Lung (tissue), 12 donors: ENCODE data around the gene TWNK. TPM values are rescaled to one million over a fixed set of nuclear protein-coding genes. Genes with fewer than 3 reads are reported as not detected.

ENCODE experiments used
- ATAC-seq: fragments of 200-7000 bp; cut with Tn5 transposase; one replicate; pipeline ENCODE4 v1.9.1; 2020; ENCODE audit warnings: moderate number of reproducible peaks; ENCODE audit not compliant: insufficient read depth, low FRiP score
- DNase-seq, 3 donors: peaks; one replicate each; pipeline ENCODE4 v3.0.0-alpha.2; 2013 to 2017
- H3K27ac ChIP-seq, 2 donors: one replicate each; pipeline ENCODE4 v1.5.1; 2013; ENCODE audit warnings: mild to moderate bottlenecking in 2 of 2, moderate library complexity in 2 of 2, control low read depth in 1 of 2, inconsistent platforms in 1 of 2, low read depth in 1 of 2, low read length in 1 of 2
- H3K27me3 ChIP-seq, 3 donors: one replicate each; pipeline ENCODE4 v1.5.1; 2013; ENCODE audit warnings: low read length in 2 of 3; ENCODE audit not compliant: control insufficient read depth in 3 of 3, insufficient read depth in 3 of 3
- H3K36me3 ChIP-seq, 4 donors: one replicate each; pipeline ENCODE4 v1.5.1; 2013; ENCODE audit warnings: low read length in 4 of 4, mild to moderate bottlenecking in 1 of 4, moderate library complexity in 1 of 4; ENCODE audit not compliant: control insufficient read depth in 4 of 4, insufficient read depth in 4 of 4
- H3K4me1 ChIP-seq, 5 donors: one replicate each; pipeline ENCODE4 v1.5.1; 2013; ENCODE audit warnings: low read length in 5 of 5, mild to moderate bottlenecking in 2 of 5, moderate library complexity in 1 of 5; ENCODE audit not compliant: control insufficient read depth in 5 of 5, insufficient read depth in 5 of 5
- H3K4me3 ChIP-seq: one replicate; pipeline ENCODE4 v1.5.1; 2013; ENCODE audit warnings: mild to moderate bottlenecking, control low read depth, moderate library complexity
- H3K9ac ChIP-seq, 2 donors: one replicate each; pipeline ENCODE4 v1.5.1; 2013; ENCODE audit warnings: low read length in 2 of 2, control low read depth in 1 of 2; ENCODE audit not compliant: insufficient read depth in 1 of 2
- H3K9me3 ChIP-seq, 4 donors: one replicate each; pipeline ENCODE4 v1.5.1; 2013; ENCODE audit warnings: low read length in 3 of 4, mild to moderate bottlenecking in 1 of 4, moderate library complexity in 1 of 4; ENCODE audit not compliant: control insufficient read depth in 4 of 4, insufficient read depth in 3 of 4
- WGBS, 2 donors: extraction: QIAGEN DNeasy Blood & Tissue Kit; methylation state at CpG; one replicate each; pipeline ENCODE4 v1.1.7; 2013; 5-methylcytosine and 5-hydroxymethylcytosine counted together
- polyA plus RNA-seq, 2 donors: library from polyadenylated mRNA; stranded (reverse); fragments of 200-250 nt; gene quantifications; one replicate each; pipeline ENCODE4 v1.2.1, GENCODE V29; 2013
- total RNA-seq, 2 donors: library from RNA; depleted of rRNA in 1 of 2; stranded (reverse); fragments of >200 nt in 1 of 2; gene quantifications; one replicate each; pipeline ENCODE4 v1.2.1, GENCODE V29; 2014 to 2021
- TF ChIP-seq, protein P1 (sequence below): IDR thresholded peaks from 2 replicates; pipeline ENCODE4 v1.5.1; 2012; ENCODE audit warnings: mild to moderate bottlenecking; ENCODE audit errors: control extremely low read depth, extremely low read depth
- donor health status: control.
- donor health status: control.
- donor health status: Bipolar disorder and iron deficiency.
- donor health status: healthy.
- donor health status: DM: yes; HTN: yes; CAD: no.

The TWNK gene
- total and polyA plus RNA-seq, 4 donors = 3.9 to 8.3 (median 5.6) TPM

DNA sequence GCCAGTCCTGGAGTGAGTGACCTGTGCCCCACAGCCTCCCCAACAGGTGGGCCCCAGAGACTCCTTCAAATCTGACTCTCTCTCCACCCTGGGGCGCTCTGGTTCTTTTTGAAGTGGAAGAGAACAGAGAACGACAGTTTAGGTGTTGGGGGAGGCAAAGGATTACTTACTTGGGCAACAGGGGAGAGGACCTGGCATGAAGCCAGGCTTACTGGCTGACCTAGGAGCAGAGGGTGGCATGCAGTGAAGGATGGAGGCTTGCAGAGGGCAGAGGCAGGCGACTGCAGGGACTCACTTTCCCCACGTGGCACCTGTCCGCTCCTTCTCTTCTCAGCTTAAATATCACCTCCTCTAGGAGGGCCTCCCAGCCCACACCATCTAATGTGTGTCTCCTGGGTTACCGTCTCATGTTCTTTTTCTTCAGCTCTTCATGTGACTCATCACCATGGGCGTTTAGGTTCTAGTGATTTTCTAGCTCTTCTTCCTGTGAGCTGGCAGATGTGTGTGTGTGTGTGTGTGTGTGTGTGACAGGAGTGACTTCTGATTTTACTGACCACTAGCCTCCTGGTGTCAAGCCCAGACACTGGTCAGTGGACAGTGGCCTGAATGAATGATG is 27.7 kb downstream of the TWNK start:
- no peak overlapping the region for H3K9ac ChIP-seq
- H3K27ac ChIP-seq = no peak overlapping the region
- H3K36me3 ChIP-seq = no peaks in the 10 kb centered on the region
- H3K27me3 ChIP-seq = peaks cover 2 to 14% (median 7%) of the 10 kb centered on the region in 3 donors
- ATAC-seq (no peak), DNase-seq (no peak)
- peaks cover 0 to 17% (median 9%) of the 10 kb centered on the region in 5 donors for H3K4me1 ChIP-seq
- TF ChIP-seq, protein P1, sequence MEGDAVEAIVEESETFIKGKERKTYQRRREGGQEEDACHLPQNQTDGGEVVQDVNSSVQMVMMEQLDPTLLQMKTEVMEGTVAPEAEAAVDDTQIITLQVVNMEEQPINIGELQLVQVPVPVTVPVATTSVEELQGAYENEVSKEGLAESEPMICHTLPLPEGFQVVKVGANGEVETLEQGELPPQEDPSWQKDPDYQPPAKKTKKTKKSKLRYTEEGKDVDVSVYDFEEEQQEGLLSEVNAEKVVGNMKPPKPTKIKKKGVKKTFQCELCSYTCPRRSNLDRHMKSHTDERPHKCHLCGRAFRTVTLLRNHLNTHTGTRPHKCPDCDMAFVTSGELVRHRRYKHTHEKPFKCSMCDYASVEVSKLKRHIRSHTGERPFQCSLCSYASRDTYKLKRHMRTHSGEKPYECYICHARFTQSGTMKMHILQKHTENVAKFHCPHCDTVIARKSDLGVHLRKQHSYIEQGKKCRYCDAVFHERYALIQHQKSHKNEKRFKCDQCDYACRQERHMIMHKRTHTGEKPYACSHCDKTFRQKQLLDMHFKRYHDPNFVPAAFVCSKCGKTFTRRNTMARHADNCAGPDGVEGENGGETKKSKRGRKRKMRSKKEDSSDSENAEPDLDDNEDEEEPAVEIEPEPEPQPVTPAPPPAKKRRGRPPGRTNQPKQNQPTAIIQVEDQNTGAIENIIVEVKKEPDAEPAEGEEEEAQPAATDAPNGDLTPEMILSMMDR = no peak
- 51 to 53% methylated on average over 7 of the region's 7 CpGs for WGBS, 2 donors
- H3K9me3 ChIP-seq = no peaks in the 10 kb centered on the region
- no peak overlapping the region for H3K4me3 ChIP-seq

- H3K27ac ChIP-seq = no peak overlapping the region
- no peaks in the 10 kb centered on the region for H3K9me3 ChIP-seq
- TF ChIP-seq, protein P1 = no peak
- H3K27me3 ChIP-seq = peaks cover 2 to 14% (median 7%) of the 10 kb centered on the region in 3 donors
- H3K36me3 ChIP-seq = no peaks in the 10 kb centered on the region
- ATAC-seq = no peak
- H3K4me3 ChIP-seq = no peak overlapping the region
- peaks cover 0 to 17% (median 9%) of the 10 kb centered on the region in 5 donors for H3K4me1 ChIP-seq
- H3K9ac ChIP-seq = no peak overlapping the region
- DNase-seq = no peak
- WGBS, 2 donors = 80 to 84% methylated on average over 8 of the region's 8 CpGs
Measured at GRCh38 chr10:101015582-101015973, 28.2 kb downstream of the TWNK start.

- ATAC-seq (no peak), DNase-seq (no peak)
- no peak overlapping the region for H3K27ac ChIP-seq
- H3K4me1 ChIP-seq = peaks cover 0 to 16% (median 9%) of the 10 kb centered on the region in 5 donors
- no peaks in the 10 kb centered on the region for H3K9me3 ChIP-seq
- no peak overlapping the region for H3K9ac ChIP-seq
- H3K4me3 ChIP-seq = no peak overlapping the region
- WGBS, 2 donors = 72 to 87% methylated on average over 5 of the region's 5 CpGs
- H3K27me3 ChIP-seq = peaks cover 2 to 14% (median 7%) of the 10 kb centered on the region in 3 donors
- no peaks in the 10 kb centered on the region for H3K36me3 ChIP-seq
- TF ChIP-seq, protein P1 = no peak
Measured at GRCh38 chr10:101016814-101017213, 29.5 kb downstream of the TWNK start.
